Erythroblast (primary cell): ENCODE results near the gene MESP2.

Source experiments
- GATA1 ChIP-seq: IDR thresholded peaks from 2 replicates; pipeline ENCODE4 v1.6.1; 2011; ENCODE audit warnings: low read depth, mild to moderate bottlenecking, control low read depth, low read length, moderate library complexity
- POLR2A ChIP-seq: IDR thresholded peaks from 2 replicates; pipeline ENCODE4 v1.6.1; 2011; ENCODE audit warnings: mild to moderate bottlenecking, low read length

GRCh38 chr15:89754361-89755154, 21.6 kb upstream of the MESP2 start:
- TF ChIP-seq POLR2A, result no peak
- TF ChIP-seq GATA1, result no peak
